Esophagus mucosa (tissue), 1 donor: ENCODE data around the gene LCN10. TPM values are rescaled to one million over a fixed set of nuclear protein-coding genes. Genes with fewer than 3 reads are reported as not detected.
"Not testable (repeated sequence)": the region's sequence is repeated elsewhere in the genome, so short reads cannot be mapped to it uniquely, and the experiment has no call there.

Experiments used
- ATAC-seq: fragments of 200-7000 bp; cut with Tn5 transposase; one replicate; pipeline ENCODE4 v1.9.1; 2020
- total RNA-seq: library from RNA; stranded (reverse); gene quantifications from one replicate; pipeline ENCODE4 v1.2.4, GENCODE V29; 2023
- donor health status: DM: yes; HTN: yes; CAD: no.

The LCN10 gene
- total RNA-seq, 1 donor from 2014 or later, result 1.3 TPM

GRCh38 chr9:136719195-136719880 is 23.4 kb downstream of the LCN10 start:
- ATAC-seq, result peak; percentile 3

GRCh38 chr9:136718345-136719194 is 24.2 kb downstream of the LCN10 start:
- ATAC-seq, result no peak

GRCh38 chr9:136717399-136717798 is 25.3 kb downstream of the LCN10 start:
- ATAC-seq, result no peak

- no peak for ATAC-seq
Measured at GRCh38 chr9:136714893-136715274, 27.9 kb downstream of the LCN10 start.

- peak; percentile 21 for ATAC-seq
Measured at GRCh38 chr9:136714096-136714892, 28.4 kb downstream of the LCN10 start.

- no peak for ATAC-seq
Measured at GRCh38 chr9:136713550-136713949, 29.2 kb downstream of the LCN10 start.

GRCh38 chr9:136712690-136713544 is 29.8 kb downstream of the LCN10 start:
- no peak for ATAC-seq

- peak; percentile 13 for ATAC-seq
Measured at GRCh38 chr9:136711751-136712689, 30.7 kb downstream of the LCN10 start, which contains the start of gene DIPK1B. Gene DIPK1B (plus strand): TSS chr9:136712572. CDS start chr9:136712666, 94 bp downstream.

- not testable (repeated sequence) for ATAC-seq
Measured at GRCh38 chr9:136711219-136711648, 31.5 kb downstream of the LCN10 start.

- ATAC-seq, result no peak
Measured at GRCh38 chr9:136710543-136710942, 32.2 kb downstream of the LCN10 start.

GRCh38 chr9:136709454-136710109 is 33.2 kb downstream of the LCN10 start:
- ATAC-seq, result no peak

GRCh38 chr9:136707849-136708517 is 34.8 kb downstream of the LCN10 start:
- no peak for ATAC-seq

GRCh38 chr9:136707011-136707410 is 35.7 kb downstream of the LCN10 start:
- ATAC-seq, result no peak

- no peak for ATAC-seq
Measured at GRCh38 chr9:136705564-136705963, 37.2 kb downstream of the LCN10 start.

- ATAC-seq, result not testable (repeated sequence)
Measured at GRCh38 chr9:136704741-136705140, 38.0 kb downstream of the LCN10 start.

- no peak for ATAC-seq
Measured at GRCh38 chr9:136703276-136703860, 39.4 kb downstream of the LCN10 start.

- ATAC-seq, result peak; percentile 6
Measured at GRCh38 chr9:136701668-136702053, 41.1 kb downstream of the LCN10 start.

- ATAC-seq, result peak; percentile 4
Measured at GRCh38 chr9:136700959-136701667, 41.6 kb downstream of the LCN10 start.
